ENCODE data around the gene PUSL1.

Gene PUSL1

DNA sequence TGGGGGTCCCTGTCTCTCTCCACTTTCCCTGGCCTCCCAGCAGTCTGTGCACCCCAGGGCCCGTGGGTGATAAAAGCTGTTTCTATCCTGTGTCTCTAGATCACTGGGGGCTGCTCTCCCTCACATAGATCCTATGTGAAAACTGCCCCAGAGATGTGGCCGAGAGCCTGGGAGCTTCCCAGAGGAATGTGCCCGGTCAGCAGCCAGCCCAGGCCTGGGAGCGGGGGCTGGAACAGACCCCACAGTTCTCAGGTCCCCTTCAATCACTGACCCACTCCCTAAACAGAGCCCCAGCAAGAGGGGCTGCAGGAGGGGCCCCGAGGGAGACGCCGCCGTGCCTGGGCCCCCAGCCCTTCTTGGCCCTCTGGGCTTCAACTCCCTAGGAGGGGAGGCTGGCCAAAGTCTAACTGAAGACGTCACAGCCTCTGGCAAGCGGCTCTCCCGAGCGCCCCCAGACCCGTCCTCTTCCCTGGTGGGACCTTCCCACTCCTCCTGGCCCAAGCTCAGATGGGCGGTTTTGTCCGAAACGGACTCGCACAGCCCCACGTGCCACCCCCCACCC lies 49.6 kb downstream of the PUSL1 start:
- Histone ChIP-seq H3K27me3 (ENCODE audit: low read depth, low read length) (peaks cover 17% of the 10 kb centered on the region), H3K9me3 (ENCODE audit: insufficient read depth, low read length) (no peaks in the 10 kb centered on the region), H3K4me1 (ENCODE audit: low read length) (peaks cover 26% of the 10 kb centered on the region), H2AFZ (ENCODE audit: low read depth, low read length) (no peak overlapping the region), H3K79me2 (ENCODE audit: low read length) (no peaks in the 10 kb centered on the region), H3K36me3 (replicated peaks; ENCODE audit: low read depth, low read length) (no peaks in the 10 kb centered on the region), H3K9ac (ENCODE audit: low read length) (no peak overlapping the region), H3K27ac (ENCODE audit: low read length) (no peak overlapping the region), H3K4me3 (ENCODE audit: low read length) (peak overlapping the region; percentile 34; the same call in 1 of the 2 replicates), H4K20me1 (ENCODE audit: insufficient read depth, low read length) (no peaks in the 10 kb centered on the region), H3K4me2 (ENCODE audit: low read length) (peak overlapping the region; percentile 28)
- no peak for TF ChIP-seq EZH2phosphoT487 (IDR thresholded peaks at IDR 0.05; ENCODE audit: low read depth)
- TF ChIP-seq CTCF (IDR thresholded peaks at IDR 0.05; ENCODE audit: low read depth, low read length), result no peak

DNA sequence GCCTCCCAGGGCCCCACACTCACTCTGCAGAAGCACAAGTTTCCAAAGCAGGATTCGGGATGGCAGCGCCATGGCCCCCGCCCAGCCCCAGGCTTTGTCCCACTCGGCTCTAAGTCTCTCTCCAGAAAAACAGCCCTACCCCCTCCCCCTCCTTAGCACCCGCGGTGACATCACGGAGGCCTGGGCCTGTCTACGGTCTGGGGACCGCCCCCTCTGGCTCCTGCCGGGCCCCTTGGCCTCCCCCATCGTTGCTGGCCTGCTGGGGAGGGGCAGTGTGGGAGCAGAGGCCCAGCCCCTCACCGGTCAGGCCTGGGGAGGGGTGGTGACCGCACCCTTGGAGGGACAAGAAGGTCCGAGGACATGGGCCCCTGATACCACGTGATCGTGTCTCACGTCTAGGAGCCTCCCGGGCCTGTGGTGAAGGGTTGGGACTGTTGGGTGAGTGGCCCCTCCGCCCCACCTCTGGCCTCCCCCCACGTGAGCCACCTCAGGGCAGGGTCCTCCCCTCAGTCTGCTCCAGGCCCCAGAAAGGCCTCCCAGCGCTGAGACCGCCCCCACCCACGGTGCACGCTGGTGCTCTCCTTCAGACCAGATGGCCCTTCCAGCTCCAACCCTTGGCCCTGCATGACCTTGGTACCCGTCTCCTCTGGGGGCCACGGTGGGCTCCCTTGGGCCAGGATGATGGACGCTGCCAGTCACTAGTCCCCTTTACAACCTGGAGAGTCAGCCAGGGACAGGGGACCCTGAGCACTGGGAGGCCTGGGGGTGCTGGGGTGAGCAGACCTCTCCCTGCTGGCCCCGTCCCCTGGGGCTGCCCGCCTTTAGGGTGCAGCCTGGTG lies 50.3 kb downstream of the PUSL1 start, which contains the start of gene MXRA8:
Gene MXRA8 (minus strand): TSS at position 123 of the 839 bp plus-strand sequence. CDS start 51 bp downstream, at position 72.
- no peaks in the 10 kb centered on the region for H3K36me3 ChIP-seq (replicated peaks; ENCODE audit: low read depth, low read length)
- H3K4me2 ChIP-seq (ENCODE audit: low read length), result peak within 1 kb of the TSS; percentile 28
- TF ChIP-seq CTCF (IDR thresholded peaks at IDR 0.05; ENCODE audit: low read depth, low read length) (no peak), EZH2phosphoT487 (IDR thresholded peaks at IDR 0.05; ENCODE audit: low read depth) (no peak)
- no peak within 1 kb of the TSS for H3K27ac ChIP-seq (ENCODE audit: low read length)
- H3K9me3 ChIP-seq (ENCODE audit: insufficient read depth, low read length), result no peaks in the 10 kb centered on the region
- H3K27me3 ChIP-seq (ENCODE audit: low read depth, low read length), result peaks cover 17% of the 10 kb centered on the region
- no peaks in the 10 kb centered on the region for H4K20me1 ChIP-seq (ENCODE audit: insufficient read depth, low read length)
- H2AFZ ChIP-seq (ENCODE audit: low read depth, low read length), result no peak within 1 kb of the TSS
- H3K4me3 ChIP-seq (ENCODE audit: low read length), result peak within 1 kb of the TSS; percentile 34; the same call in 1 of the 2 replicates
- H3K79me2 ChIP-seq (ENCODE audit: low read length), result no peaks in the 10 kb centered on the region
- H3K4me1 ChIP-seq (ENCODE audit: low read length), result peaks cover 20% of the 10 kb centered on the region; the same call in 1 of the 2 replicates
- no peak within 1 kb of the TSS for H3K9ac ChIP-seq (ENCODE audit: low read length)

DNA sequence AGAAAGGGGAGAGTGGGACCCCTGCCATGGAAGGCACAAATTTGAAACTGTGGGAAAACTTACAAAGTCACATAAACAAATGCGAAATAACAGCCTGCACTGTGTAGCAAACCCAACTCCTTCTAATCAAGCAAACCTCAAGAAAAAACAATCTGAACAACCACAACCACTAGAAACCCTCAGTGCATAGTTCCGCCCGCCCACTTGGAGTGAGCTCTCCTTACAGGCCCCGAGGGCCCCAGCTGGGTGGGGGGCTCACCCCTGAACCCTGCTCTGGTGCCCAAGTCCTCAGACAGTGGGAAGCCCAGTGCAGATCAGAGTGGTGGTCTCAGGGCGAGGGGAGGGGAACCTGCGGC lies 50.9 kb downstream of the PUSL1 start:
- H3K27ac ChIP-seq (ENCODE audit: low read length), result no peak overlapping the region
- TF ChIP-seq CTCF (IDR thresholded peaks at IDR 0.05; ENCODE audit: low read depth, low read length) (no peak), EZH2phosphoT487 (IDR thresholded peaks at IDR 0.05; ENCODE audit: low read depth) (no peak)
- H3K9ac ChIP-seq (ENCODE audit: low read length), result no peak overlapping the region
- H3K36me3 ChIP-seq (replicated peaks; ENCODE audit: low read depth, low read length), result no peaks in the 10 kb centered on the region
- H2AFZ ChIP-seq (ENCODE audit: low read depth, low read length), result no peak overlapping the region
- H3K4me2 ChIP-seq (ENCODE audit: low read length), result no peak overlapping the region
- no peaks in the 10 kb centered on the region for H4K20me1 ChIP-seq (ENCODE audit: insufficient read depth, low read length)
- H3K4me1 ChIP-seq (ENCODE audit: low read length), result peaks cover 20% of the 10 kb centered on the region; the same call in 1 of the 2 replicates
- no peaks in the 10 kb centered on the region for H3K9me3 ChIP-seq (ENCODE audit: insufficient read depth, low read length)
- no peaks in the 10 kb centered on the region for H3K79me2 ChIP-seq (ENCODE audit: low read length)
- no peak overlapping the region for H3K4me3 ChIP-seq (ENCODE audit: low read length)
- peaks cover 17% of the 10 kb centered on the region for H3K27me3 ChIP-seq (ENCODE audit: low read depth, low read length)

Measured in OCI-LY3 (cell line).